ENCODE measurements around the gene ACVR1. TPM values are rescaled to one million over a fixed set of nuclear protein-coding genes. Genes with fewer than 3 reads are reported as not detected.
A peak's percentile ranks its signal among the peaks of the same experiment; 100 is the strongest.

The ACVR1 gene
- total and polyA plus RNA-seq, 9 of the 15 experiments (the other 6 are each of a cell fraction or from before 2014, with no cell fraction given): 3.8 to 14.3 (median 6.9) TPM

- peak in 1 of 3 experiments; percentile 9; a peak in 1 of 6 replicates for TF ChIP-seq CTCF (IDR thresholded peaks at IDR 0.05 in 2 of 3, conservative IDR thresholded peaks at IDR 0.05 in 1 of 3; ENCODE audit: insufficient read depth in 2 of 3, low read depth in 1 of 3, low read length in 3 of 3)
- TF ChIP-seq GATAD2A (IDR thresholded peaks at IDR 0.05): peak; percentile 95
- TF ChIP-seq DIDO1 (tag; IDR thresholded peaks at IDR 0.05; ENCODE audit: low read depth): no peak
- no peak for TF ChIP-seq HNRNPK (IDR thresholded peaks at IDR 0.05; ENCODE audit: low read depth, low read length, poor library complexity, severe bottlenecking)
- TF ChIP-seq ZNF589 (CRISPR knock-in tag; IDR thresholded peaks at IDR 0.05; ENCODE audit: low read depth): peak; percentile 93
- TF ChIP-seq ZBTB2 (IDR thresholded peaks at IDR 0.05): peak; percentile 78; the same call in 1 of the 2 replicates
- peak; percentile 18 for TF ChIP-seq SMARCB1 (IDR thresholded peaks at IDR 0.05; ENCODE audit: insufficient read length, low read depth)
- peak in 1 of 2 experiments; percentile 86; a peak in 1 of 4 replicates for TF ChIP-seq BCLAF1 (IDR thresholded peaks at IDR 0.05; ENCODE audit: borderline replicate concordance in 1 of 2, control insufficient read depth in 1 of 2, low read depth in 2 of 2, low read length in 1 of 2)
- peak; percentile 61; the same call in 1 of the 2 replicates for TF ChIP-seq ZSCAN32 (CRISPR knock-in tag; IDR thresholded peaks at IDR 0.05)
- TF ChIP-seq PKNOX1 (IDR thresholded peaks at IDR 0.05): peak; percentile 83
- no peak for TF ChIP-seq KDM2B (CRISPR knock-in tag; IDR thresholded peaks at IDR 0.05)
- TF ChIP-seq ID3 (CRISPR knock-in tag; IDR thresholded peaks at IDR 0.05): no peak
- peak; percentile 45 for TF ChIP-seq ID3 (tag; IDR thresholded peaks at IDR 0.05)
- no peak for TF ChIP-seq MCM7 (IDR thresholded peaks at IDR 0.05)
- TF ChIP-seq POLR2AphosphoS2 (IDR thresholded peaks at IDR 0.05; ENCODE audit: low read length): no peak
- no peak for TF ChIP-seq SRSF3 (IDR thresholded peaks at IDR 0.05; ENCODE audit: insufficient read depth, low read length)
- TF ChIP-seq CREB5 (CRISPR knock-in tag; IDR thresholded peaks at IDR 0.05): no peak
These were observed 89.3 kb downstream of the ACVR1 start (continued) for GRCh38 chr2:157786663-157787363.

Data from K562 (cell line).